GM20431 (cell line): ENCODE data around the gene PADI4.
"Not testable (repeated sequence)": the region's sequence is repeated elsewhere in the genome, so short reads cannot be mapped to it uniquely, and the experiment has no call there.

Experiments
- in situ Hi-C: fragments of 300-500 bp; cut with MseI, MboI; formaldehyde crosslinking; loops from one replicate; pipeline ENCODE4 v1.15.0; 2020; ENCODE audit warnings: low sequenced_read_pairs; ENCODE audit not compliant: unreplicated experiment

PADI4 gene

GRCh38 chr1:17310068-17310640 lies 2.2 kb downstream of the PADI4 start:
- in situ Hi-C loops: no loop called here

- in situ Hi-C loops: no loop called here
Observed at GRCh38 chr1:17313530-17314309, 5.7 kb downstream of the PADI4 start.

GRCh38 chr1:17314491-17314971 lies 6.5 kb downstream of the PADI4 start:
- in situ Hi-C loops: no loop called here

GRCh38 chr1:17315542-17316130 lies 7.6 kb downstream of the PADI4 start:
- in situ Hi-C loops: no loop called here

GRCh38 chr1:17316704-17317103 lies 8.7 kb downstream of the PADI4 start:
- in situ Hi-C loops: no loop called here

- in situ Hi-C loops: no loop called here
Observed at GRCh38 chr1:17318262-17318661, 10.3 kb downstream of the PADI4 start.

GRCh38 chr1:17319561-17320350 lies 11.8 kb downstream of the PADI4 start:
- in situ Hi-C loops: no loop called here

- in situ Hi-C loops: not testable (repeated sequence)
Observed at GRCh38 chr1:17321857-17322390, 13.9 kb downstream of the PADI4 start.

GRCh38 chr1:17328855-17329254 lies 20.9 kb downstream of the PADI4 start:
- in situ Hi-C loops: no loop called here

GRCh38 chr1:17329610-17330009 lies 21.6 kb downstream of the PADI4 start:
- in situ Hi-C loops: no loop called here

- in situ Hi-C loops: no loop called here
Observed at GRCh38 chr1:17330856-17331255, 22.9 kb downstream of the PADI4 start.

- in situ Hi-C loops: no loop called here
Observed at GRCh38 chr1:17333081-17333480, 25.1 kb downstream of the PADI4 start.

GRCh38 chr1:17335821-17336710 lies 28.1 kb downstream of the PADI4 start:
- in situ Hi-C loops: no loop called here

GRCh38 chr1:17338706-17339493 lies 30.9 kb downstream of the PADI4 start:
- in situ Hi-C loops: no loop called here

- in situ Hi-C loops: no loop called here
Observed at GRCh38 chr1:17339521-17339920, 31.5 kb downstream of the PADI4 start.

- in situ Hi-C loops: no loop called here
Observed at GRCh38 chr1:17340358-17340757, 32.4 kb downstream of the PADI4 start.

GRCh38 chr1:17342014-17342441 lies 34.0 kb downstream of the PADI4 start:
- in situ Hi-C loops: no loop called here

GRCh38 chr1:17345506-17345905 lies 37.5 kb downstream of the PADI4 start:
- in situ Hi-C loops: not testable (repeated sequence)
